Fibroblast of skin of right biceps (primary cell): Measurements from ENCODE around the gene RSL24D1.

Source experiments
- DNase-seq: peaks from one replicate; pipeline ENCODE4 v3.0.0-alpha.2; 2013

The RSL24D1 gene

GRCh38 chr15:55196458-55197361 lies at the start of gene RSL24D1:
Gene RSL24D1 (minus strand): TSS chr15:55196941. CDS start chr15:55196890, 51 bp downstream.
- DNase-seq, result peak; percentile 99

GRCh38 chr15:55245059-55245458 lies 48.3 kb upstream of the RSL24D1 start:
- no peak for DNase-seq

- peak; percentile 76 for DNase-seq
These were observed 45.1 kb upstream of the RSL24D1 start for GRCh38 chr15:55241891-55242290.

- DNase-seq, result no peak
These were observed 44.4 kb upstream of the RSL24D1 start for GRCh38 chr15:55241186-55241585.

GRCh38 chr15:55240125-55240760 lies 43.5 kb upstream of the RSL24D1 start:
- no peak for DNase-seq

- no peak for DNase-seq
These were observed 42.8 kb upstream of the RSL24D1 start for GRCh38 chr15:55239440-55240124.

GRCh38 chr15:55238877-55239276 lies 42.1 kb upstream of the RSL24D1 start:
- DNase-seq, result no peak

GRCh38 chr15:55237219-55238130 lies 40.7 kb upstream of the RSL24D1 start:
- DNase-seq, result no peak

- DNase-seq, result no peak
These were observed 38.9 kb upstream of the RSL24D1 start for GRCh38 chr15:55235546-55236036.

- DNase-seq, result no peak
These were observed 38.0 kb upstream of the RSL24D1 start for GRCh38 chr15:55234800-55235104.

- no peak for DNase-seq
These were observed 37.5 kb upstream of the RSL24D1 start for GRCh38 chr15:55234104-55234799.

GRCh38 chr15:55231455-55231854 lies 34.7 kb upstream of the RSL24D1 start:
- no peak for DNase-seq

- DNase-seq, result no peak
These were observed 34.2 kb upstream of the RSL24D1 start for GRCh38 chr15:55230953-55231352.

GRCh38 chr15:55230051-55230670 lies 33.4 kb upstream of the RSL24D1 start:
- no peak for DNase-seq

GRCh38 chr15:55226127-55226526 lies 29.4 kb upstream of the RSL24D1 start:
- DNase-seq, result no peak

- no peak for DNase-seq
These were observed 28.2 kb upstream of the RSL24D1 start for GRCh38 chr15:55224892-55225291.

- DNase-seq, result no peak
These were observed 25.8 kb upstream of the RSL24D1 start for GRCh38 chr15:55222588-55222987.

- DNase-seq, result peak; percentile 93
These were observed 24.6 kb upstream of the RSL24D1 start for GRCh38 chr15:55221090-55222011.

GRCh38 chr15:55220606-55221005 lies 23.9 kb upstream of the RSL24D1 start:
- DNase-seq, result no peak

GRCh38 chr15:55218056-55218455 lies 21.3 kb upstream of the RSL24D1 start:
- DNase-seq, result peak; percentile 42
